CD4-positive, CD25-positive, alpha-beta regulatory T cell (primary cell): ENCODE data around the gene STRADA. TPM values are rescaled to one million over a fixed set of nuclear protein-coding genes. Genes with fewer than 3 reads are reported as not detected.

ENCODE experiments used
- ATAC-seq, 2 donors: fragments of 150-1000 bp; cut with Tn5 transposase; one replicate each; pipeline ENCODE4 v1.10.0; 2021; ENCODE audit warnings: low read depth in 2 of 2, moderate number of reproducible peaks in 2 of 2, moderate library complexity in 1 of 2
- DNase-seq, 3 donors: peaks; one replicate each; pipeline versions ENCODE4 v3.0.0 to v3.0.0-alpha.2; 2012 to 2022; ENCODE audit warnings: mixed read lengths in 1 of 3
- H3K27ac ChIP-seq: one replicate; pipeline ENCODE4 v1.7.0; 2013; ENCODE audit warnings: mild to moderate bottlenecking, low read length; ENCODE audit not compliant: insufficient read depth, poor library complexity, severe bottlenecking
- H3K27me3 ChIP-seq: one replicate; pipeline ENCODE4 v1.7.0; 2013; ENCODE audit warnings: low read length; ENCODE audit not compliant: control insufficient read depth, insufficient read depth
- H3K36me3 ChIP-seq: one replicate; pipeline ENCODE4 v1.7.0; 2013; ENCODE audit warnings: mild to moderate bottlenecking, low read length, moderate library complexity; ENCODE audit not compliant: control insufficient read depth, insufficient read depth
- H3K4me1 ChIP-seq: 2 replicates; pipeline ENCODE4 v1.7.0; 2013; ENCODE audit warnings: mild to moderate bottlenecking, low read length; ENCODE audit not compliant: insufficient read depth, control insufficient read depth, poor library complexity, severe bottlenecking
- H3K4me3 ChIP-seq: one replicate; pipeline ENCODE4 v1.7.0; 2013; ENCODE audit warnings: low read depth, mild to moderate bottlenecking, low read length, moderate library complexity
- H3K9me3 ChIP-seq, 2 experiments: 1 replicate in 1 of 2; 2 replicates in 1 of 2; pipeline ENCODE4 v1.7.0; 2013; ENCODE audit warnings: low read length in 2 of 2, mild to moderate bottlenecking in 1 of 2, moderate library complexity in 1 of 2; ENCODE audit not compliant: control insufficient read depth in 2 of 2
- H3K27ac Mint-ChIP-seq, 3 donors: one replicate each; pipeline ENCODE4 v1.8.0; 2020 to 2022; ENCODE audit warnings: mild to moderate bottlenecking in 3 of 3, mixed read lengths in 3 of 3, moderate library complexity in 2 of 3
- H3K27me3 Mint-ChIP-seq: one replicate; pipeline ENCODE4 v1.8.0; 2022; ENCODE audit warnings: mild to moderate bottlenecking, mixed read lengths
- H3K36me3 Mint-ChIP-seq: one replicate; pipeline ENCODE4 v1.8.0; 2020; ENCODE audit warnings: mixed read lengths
- H3K4me1 Mint-ChIP-seq, 4 donors: one replicate each; pipeline ENCODE4 v1.8.0; 2020 to 2022; ENCODE audit warnings: mixed read lengths in 4 of 4, mild to moderate bottlenecking in 1 of 4
- H3K4me3 Mint-ChIP-seq, 4 donors: one replicate each; pipeline ENCODE4 v1.8.0; 2020 to 2022; ENCODE audit warnings: mild to moderate bottlenecking in 4 of 4, mixed read lengths in 4 of 4, moderate library complexity in 3 of 4
- H3K9me3 Mint-ChIP-seq, 7 donors: one replicate each; pipeline ENCODE4 v1.8.0; 2020 to 2022; ENCODE audit warnings: mixed read lengths in 7 of 7, mild to moderate bottlenecking in 3 of 7, moderate library complexity in 2 of 7
- polyA plus RNA-seq, 4 donors: library from polyadenylated mRNA; unstranded; fragments of 300-500 nt; fragmentation: Illumina TruSeq; gene quantifications; one replicate each; pipeline ENCODE4 v1.2.3, GENCODE V29; 2021
- total RNA-seq: library from RNA; stranded (reverse); gene quantifications from one replicate; pipeline ENCODE4 v1.2.3, GENCODE V29; 2022

Gene STRADA
- total and polyA plus RNA-seq, 5 donors from 2014 or later: 20.0 to 47.8 (median 24.1) TPM

DNA sequence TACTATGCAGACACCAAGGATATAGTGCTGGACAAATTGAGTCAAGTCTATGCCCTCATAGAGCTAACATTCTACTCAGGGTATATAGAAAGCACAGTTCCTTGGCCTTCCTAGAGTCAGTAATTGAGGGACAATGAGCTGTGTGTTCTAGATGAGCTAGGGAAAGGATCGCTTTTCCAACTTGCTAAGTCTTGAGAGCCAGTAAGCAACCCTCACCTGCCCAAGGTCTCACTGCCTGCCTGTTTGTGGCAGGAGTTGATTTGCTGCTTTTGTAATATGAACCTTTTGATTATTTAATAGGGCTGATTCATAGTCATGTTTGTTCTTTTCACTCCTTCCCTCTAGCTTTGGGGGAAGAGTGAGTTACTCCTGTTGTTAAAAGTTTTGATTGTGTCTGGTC is 38.9 kb upstream of the STRADA start:
- H3K4me3 Mint-ChIP-seq: peak overlapping the region in 1 of 4 donors; percentile 22
- DNase-seq (no peak), ATAC-seq (no peak)
- no peak overlapping the region for H3K27ac ChIP-seq
- H3K36me3 Mint-ChIP-seq: peaks cover 20% of the 10 kb centered on the region
- H3K4me3 ChIP-seq: no peak overlapping the region
- peaks cover 34% of the 10 kb centered on the region for H3K4me1 ChIP-seq
- no peaks in the 10 kb centered on the region for H3K27me3 Mint-ChIP-seq
- peaks cover 32% of the 10 kb centered on the region for H3K36me3 ChIP-seq
- peaks cover 23 to 91% (median 63%) of the 10 kb centered on the region in 4 donors for H3K4me1 Mint-ChIP-seq
- H3K9me3 Mint-ChIP-seq: no peaks in the 10 kb centered on the region
- H3K27ac Mint-ChIP-seq: peak overlapping the region in 2 of 3 donors; percentile 33 to 78
- H3K27me3 ChIP-seq: no peaks in the 10 kb centered on the region
- no peaks in the 10 kb centered on the region for H3K9me3 ChIP-seq

DNA sequence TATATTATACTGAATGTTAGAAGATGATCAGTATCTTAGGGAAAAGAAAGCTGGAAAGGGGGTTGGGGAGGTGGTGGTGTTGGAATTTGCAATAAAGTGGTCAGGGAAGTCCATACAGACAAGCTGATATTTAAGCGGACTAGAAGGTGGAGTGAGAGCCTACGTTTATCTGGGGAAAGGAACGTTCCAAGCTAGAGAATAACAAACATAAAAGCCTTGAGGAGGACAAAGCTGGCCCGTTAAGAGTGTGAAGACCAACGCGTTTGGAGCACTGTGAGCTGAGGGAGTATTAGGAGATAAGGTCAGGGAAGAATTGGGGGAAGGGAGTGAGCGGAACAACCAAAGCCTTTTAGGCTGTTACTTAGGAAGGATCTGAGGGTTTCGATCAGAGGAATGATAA is 33.8 kb upstream of the STRADA start:
- Histone ChIP-seq H3K27ac (peak overlapping the region; percentile 99), H3K36me3 (peaks cover 17% of the 10 kb centered on the region), H3K27me3 (no peaks in the 10 kb centered on the region), H3K9me3 (no peaks in the 10 kb centered on the region), H3K4me3 (peak overlapping the region; percentile 97), H3K4me1 (peaks cover 70% of the 10 kb centered on the region)
- Mint-ChIP-seq H3K36me3 (peaks cover 12% of the 10 kb centered on the region), H3K27me3 (no peaks in the 10 kb centered on the region), H3K27ac (peak overlapping the region; percentile 72 to 98 (median 88)), H3K9me3 (no peaks in the 10 kb centered on the region), H3K4me3 (peak overlapping the region; percentile 96 to 97 (median 97)), H3K4me1 (peaks cover 26 to 82% (median 51%) of the 10 kb centered on the region in 4 donors)
- DNase-seq (no peak), ATAC-seq (no peak)

DNA sequence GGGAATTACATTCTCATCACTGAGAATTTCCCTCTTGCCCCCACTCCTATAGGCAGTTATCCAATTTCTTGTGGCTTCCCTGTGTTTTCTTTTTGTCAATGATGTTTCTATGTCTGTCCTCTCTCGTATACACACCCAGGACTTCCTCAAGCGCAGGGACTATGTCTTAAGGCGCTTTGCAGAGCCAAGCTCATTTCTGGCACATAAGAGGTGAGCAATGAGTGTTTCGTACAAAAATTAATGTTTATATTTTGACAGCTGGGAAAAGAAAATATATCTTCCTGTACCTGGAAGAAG is 33.3 kb upstream of the STRADA start:
- H3K4me3 ChIP-seq: peak overlapping the region; percentile 97
- Mint-ChIP-seq H3K4me1 (peaks cover 22 to 81% (median 51%) of the 10 kb centered on the region in 4 donors), H3K27me3 (no peaks in the 10 kb centered on the region), H3K4me3 (peak overlapping the region; percentile 96 to 97 (median 97)), H3K9me3 (no peaks in the 10 kb centered on the region), H3K36me3 (peaks cover 12% of the 10 kb centered on the region), H3K27ac (peak overlapping the region; percentile 18 to 99 (median 98))
- peak in 2 of 3 donors; percentile 9 to 48 for DNase-seq
- peaks cover 74% of the 10 kb centered on the region for H3K4me1 ChIP-seq
- peaks cover 15% of the 10 kb centered on the region for H3K36me3 ChIP-seq
- no peaks in the 10 kb centered on the region for H3K27me3 ChIP-seq
- H3K9me3 ChIP-seq: no peaks in the 10 kb centered on the region
- H3K27ac ChIP-seq: peak overlapping the region; percentile 99
- no peak for ATAC-seq

DNA sequence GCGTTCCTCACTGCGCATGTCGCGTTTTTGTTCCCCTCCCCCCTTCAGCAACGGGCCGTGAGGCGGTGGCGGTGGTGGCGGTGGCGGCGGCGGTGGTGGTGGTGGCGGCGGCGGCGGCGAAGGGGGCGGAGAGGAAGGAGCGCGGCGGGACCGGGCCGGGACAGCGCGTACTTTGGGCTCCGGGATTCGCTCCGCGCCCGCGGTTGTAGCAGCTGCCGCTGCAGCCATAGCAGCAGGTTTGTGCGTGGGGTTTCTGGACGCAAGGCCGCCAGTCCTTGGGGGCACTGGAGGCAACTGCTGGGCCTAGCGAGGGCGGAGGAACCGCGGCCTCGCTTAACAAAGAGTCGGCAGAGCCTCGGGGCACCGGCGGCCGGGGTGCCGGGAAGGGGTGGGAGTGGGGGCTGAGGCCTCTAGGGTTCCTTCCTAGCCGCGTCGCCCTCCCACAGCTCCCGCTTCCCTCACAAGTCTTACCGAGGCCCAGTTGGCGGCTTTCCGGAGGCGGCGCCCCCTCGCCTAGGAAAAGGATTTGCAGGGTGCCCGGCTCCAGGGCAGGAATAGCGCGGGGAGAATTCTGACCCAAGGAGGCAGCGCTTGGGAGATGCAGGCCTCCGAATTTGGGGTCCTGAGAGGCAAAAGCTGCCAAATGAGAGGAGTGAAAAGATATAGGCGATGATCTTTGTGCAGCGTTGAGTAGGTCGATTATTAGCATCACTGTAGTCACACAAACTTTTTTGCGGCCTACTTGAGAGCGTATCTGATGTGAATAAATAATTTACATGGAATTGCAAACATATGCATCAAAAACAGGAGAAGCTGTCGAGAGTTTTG is 32.8 kb upstream of the STRADA start, which contains the start of gene DDX42:
Gene DDX42, plus strand, starts transcription at position 30 of the 828 bp plus-strand sequence. CDS start 12,880 bp downstream, outside the sequence.
- H3K9me3 Mint-ChIP-seq: no peaks in the 10 kb centered on the region
- peaks cover 9% of the 10 kb centered on the region for H3K36me3 Mint-ChIP-seq
- Histone ChIP-seq H3K27me3 (no peaks in the 10 kb centered on the region), H3K4me1 (peaks cover 73% of the 10 kb centered on the region), H3K4me3 (peak within 1 kb of the TSS; percentile 97), H3K27ac (peak within 1 kb of the TSS; percentile 99), H3K9me3 (no peaks in the 10 kb centered on the region), H3K36me3 (peaks cover 10% of the 10 kb centered on the region)
- H3K27ac Mint-ChIP-seq: peak within 1 kb of the TSS; percentile 98 to 99 (median 99)
- no peaks in the 10 kb centered on the region for H3K27me3 Mint-ChIP-seq
- peak in 1 of 3 donors; percentile 85 for DNase-seq
- H3K4me3 Mint-ChIP-seq: peak within 1 kb of the TSS; percentile 96 to 97 (median 97)
- no peak for ATAC-seq
- peaks cover 22 to 78% (median 46%) of the 10 kb centered on the region in 4 donors for H3K4me1 Mint-ChIP-seq

DNA sequence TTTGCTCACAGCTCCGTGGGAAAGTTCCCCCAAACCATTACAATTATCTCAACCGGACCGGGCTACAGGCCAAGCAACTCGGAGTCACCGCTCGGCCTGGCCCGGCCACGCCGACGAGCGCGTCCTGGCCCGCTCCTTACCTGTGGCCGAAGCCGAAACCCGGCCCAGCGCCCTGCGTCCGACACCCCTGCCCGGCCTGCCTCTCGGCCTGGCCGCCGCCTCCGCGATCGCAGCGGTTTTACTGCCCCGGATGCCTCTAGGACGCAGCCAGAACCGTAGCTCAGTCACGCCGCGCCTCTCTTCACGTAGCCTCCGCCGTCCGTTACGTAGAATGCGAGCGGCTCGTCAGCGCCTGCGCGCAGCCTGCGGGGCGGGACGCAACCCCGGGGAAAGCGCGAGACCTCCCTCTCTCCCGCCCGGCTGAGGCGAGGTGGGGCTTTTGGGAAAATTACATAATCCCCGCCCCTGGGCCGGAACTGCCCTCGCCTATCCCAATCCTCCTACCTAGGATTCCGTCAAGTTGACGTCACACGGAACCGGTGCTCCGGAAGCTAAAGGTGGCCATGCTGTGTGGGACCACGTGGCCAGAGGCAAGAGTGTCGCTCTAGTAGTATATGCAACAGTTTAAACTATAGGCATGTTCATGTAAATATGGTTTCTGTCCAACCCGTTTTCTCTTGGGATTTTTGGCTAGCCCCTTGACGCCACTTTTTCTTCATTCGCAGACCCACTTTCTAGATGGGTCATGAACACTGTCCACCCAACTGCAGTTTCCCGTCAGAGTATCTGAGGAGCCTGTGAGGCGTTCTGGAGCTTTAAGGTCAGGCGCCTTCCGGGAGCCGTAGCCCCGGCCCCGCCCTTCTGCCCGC is 31.9 kb upstream of the STRADA start, which contains the start of gene CCDC47:
Gene CCDC47, minus strand, starts transcription at position 326 of the 869 bp plus-strand sequence. CDS start 7,422 bp downstream, outside the sequence.
- H3K27ac ChIP-seq: peak within 1 kb of the TSS; percentile 99
- DNase-seq (peak; percentile 98 to 99 (median 98)), ATAC-seq (peak; percentile 89)
- no peaks in the 10 kb centered on the region for H3K9me3 Mint-ChIP-seq
- H3K9me3 ChIP-seq: no peaks in the 10 kb centered on the region
- H3K36me3 ChIP-seq: peaks cover 11% of the 10 kb centered on the region
- H3K27me3 ChIP-seq: no peaks in the 10 kb centered on the region
- peaks cover 66% of the 10 kb centered on the region for H3K4me1 ChIP-seq
- H3K4me1 Mint-ChIP-seq: peaks cover 22 to 79% (median 43%) of the 10 kb centered on the region in 4 donors
- H3K27me3 Mint-ChIP-seq: no peaks in the 10 kb centered on the region
- peak within 1 kb of the TSS; percentile 98 to 99 (median 99) for H3K27ac Mint-ChIP-seq
- peaks cover 7% of the 10 kb centered on the region for H3K36me3 Mint-ChIP-seq
- peak within 1 kb of the TSS; percentile 96 to 97 (median 97) for H3K4me3 Mint-ChIP-seq
- H3K4me3 ChIP-seq: peak within 1 kb of the TSS; percentile 97

DNA sequence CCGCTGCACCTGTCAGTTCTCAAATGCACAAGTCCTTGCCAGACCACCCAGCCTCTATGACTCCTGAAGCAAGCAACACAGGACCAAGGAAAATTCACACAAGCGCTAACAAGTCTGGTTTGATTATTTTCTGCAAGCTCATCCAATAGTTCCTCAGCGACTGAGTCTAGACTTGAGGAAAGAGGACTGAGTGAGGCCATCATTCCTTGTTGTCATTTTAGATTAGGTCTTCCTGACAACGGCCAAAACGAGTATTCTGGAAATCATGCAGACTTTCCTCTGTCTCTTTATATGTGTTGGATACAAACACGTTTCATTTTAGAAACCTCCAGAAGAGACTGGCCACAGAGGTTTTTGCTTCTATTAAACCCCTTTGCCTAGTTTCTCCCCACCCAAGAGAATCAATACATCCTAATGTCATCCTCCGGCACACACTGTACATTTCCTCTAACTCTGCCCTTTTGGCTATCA is 31.2 kb upstream of the STRADA start:
- Mint-ChIP-seq H3K4me1 (peaks cover 25 to 77% (median 42%) of the 10 kb centered on the region in 4 donors), H3K36me3 (peaks cover 4% of the 10 kb centered on the region), H3K27me3 (no peaks in the 10 kb centered on the region), H3K9me3 (no peaks in the 10 kb centered on the region), H3K27ac (peak overlapping the region; percentile 98 to 99 (median 99)), H3K4me3 (peak overlapping the region; percentile 96 to 97 (median 97))
- Histone ChIP-seq H3K27me3 (no peaks in the 10 kb centered on the region), H3K4me1 (peaks cover 60% of the 10 kb centered on the region), H3K9me3 (no peaks in the 10 kb centered on the region), H3K4me3 (peak overlapping the region; percentile 95), H3K27ac (peak overlapping the region; percentile 99), H3K36me3 (peaks cover 11% of the 10 kb centered on the region)
- ATAC-seq (no peak), DNase-seq (peak in 2 of 3 donors; percentile 6 to 18)

DNA sequence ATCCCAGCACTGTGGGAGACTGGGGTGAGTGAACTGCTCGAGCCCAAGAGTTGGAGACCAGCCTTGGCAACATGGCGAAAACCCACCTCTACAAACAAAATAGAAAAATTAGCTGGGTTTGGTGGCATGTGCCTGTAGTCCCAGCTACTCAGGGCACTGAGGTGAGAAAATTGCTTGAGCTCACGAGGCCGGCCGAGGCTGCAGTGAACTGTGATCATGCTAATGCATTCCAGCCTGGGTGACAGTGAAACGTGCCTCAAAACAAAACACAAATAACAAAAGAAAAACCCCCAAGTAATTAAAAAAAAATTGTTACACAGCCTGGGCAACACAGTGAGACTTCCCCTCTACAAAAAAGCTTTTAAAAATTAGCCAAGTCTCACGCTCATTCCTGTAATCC is 26.8 kb upstream of the STRADA start:
- no peak for DNase-seq
- Mint-ChIP-seq H3K4me1 (peaks cover 28 to 72% (median 39%) of the 10 kb centered on the region in 4 donors), H3K27me3 (no peaks in the 10 kb centered on the region), H3K4me3 (no peak overlapping the region), H3K27ac (peak overlapping the region in 1 of 3 donors; percentile 62), H3K9me3 (no peaks in the 10 kb centered on the region), H3K36me3 (peaks cover 14% of the 10 kb centered on the region)
- H3K27me3 ChIP-seq: no peaks in the 10 kb centered on the region
- peaks cover 29% of the 10 kb centered on the region for H3K4me1 ChIP-seq
- no peak overlapping the region for H3K4me3 ChIP-seq
- H3K27ac ChIP-seq: no peak overlapping the region
- H3K36me3 ChIP-seq: peaks cover 27% of the 10 kb centered on the region
- no peaks in the 10 kb centered on the region for H3K9me3 ChIP-seq
- ATAC-seq: no peak
